HepG2 (cell line): ENCODE data around the gene DDIT4. TPM values are rescaled to one million over a fixed set of nuclear protein-coding genes. Genes with fewer than 3 reads are reported as not detected.

Source experiments
- CREB1 ChIP-seq, 2 experiments: fragments of 450-650 bp in 1 of 2; IDR thresholded peaks; 2 replicates each; pipeline ENCODE4 v1.6.1; 2016 to 2017; ENCODE audit warnings: control low read depth in 1 of 2, mild to moderate bottlenecking in 1 of 2, missing compliant biosample characterization in 1 of 2, missing genetic modification characterization in 1 of 2
- FOXM1 ChIP-seq: sonication (generic); formaldehyde crosslinking; IDR thresholded peaks from 2 replicates; pipeline ENCODE4 v1.5.0; 2020; ENCODE audit warnings: missing genetic modification reagents
- HDAC6 ChIP-seq: fragments of 200-600 bp; sonication (generic); IDR thresholded peaks from 2 replicates; pipeline ENCODE4 v1.7.0; 2017; ENCODE audit warnings: mild to moderate bottlenecking, antibody characterized with exemption, low read length, low read depth
- ISL2 ChIP-seq: sonication (generic); formaldehyde crosslinking; IDR thresholded peaks from 2 replicates; pipeline ENCODE4 v1.5.0; 2020; ENCODE audit warnings: missing genetic modification reagents
- JUND ChIP-seq: sonication (generic); formaldehyde crosslinking; IDR thresholded peaks from 2 replicates; pipeline ENCODE4 v1.8.0; 2022; ENCODE audit warnings: mild to moderate bottlenecking, missing genetic modification reagents
- SALL1 ChIP-seq: sonication (generic); formaldehyde crosslinking; IDR thresholded peaks from 2 replicates; pipeline ENCODE4 v1.8.0; 2022; ENCODE audit warnings: mild to moderate bottlenecking, missing genetic modification reagents
- SNRNP70 ChIP-seq: fragments of 200-400 bp; formaldehyde crosslinking; IDR thresholded peaks from 2 replicates; pipeline ENCODE4 v1.6.1; 2017; ENCODE audit warnings: mild to moderate bottlenecking, low read depth, low read length, moderate library complexity
- TBL1XR1 ChIP-seq: fragments of 150-350 bp; IDR thresholded peaks from 2 replicates; pipeline ENCODE4 v1.6.1; 2014; ENCODE audit warnings: borderline replicate concordance, low read length; ENCODE audit not compliant: partially characterized antibody
- TFAP4 ChIP-seq: sonication (generic); IDR thresholded peaks from 2 replicates; pipeline ENCODE4 v1.6.1; 2016; ENCODE audit warnings: low read depth, borderline replicate concordance
- TIGD3 ChIP-seq: sonication (generic); formaldehyde crosslinking; IDR thresholded peaks from 2 replicates; pipeline ENCODE4 v1.5.1; 2020; ENCODE audit warnings: mild to moderate bottlenecking, missing genetic modification reagents, borderline replicate concordance
- U2AF1 ChIP-seq: fragments of 200-400 bp; formaldehyde crosslinking; optimal IDR thresholded peaks from 2 replicates; pipeline ENCODE3; 2017; ENCODE audit warnings: mild to moderate bottlenecking, low read depth, low read length
- ZNF138 ChIP-seq: sonication (generic); formaldehyde crosslinking; IDR thresholded peaks from 2 replicates; pipeline ENCODE4 v1.5.0; 2020; ENCODE audit warnings: mild to moderate bottlenecking, low read depth, missing genetic modification reagents
- ZNF331 ChIP-seq: sonication (generic); formaldehyde crosslinking; IDR thresholded peaks from 2 replicates; pipeline ENCODE4 v1.4.0; 2020; ENCODE audit warnings: missing genetic modification reagents
- ZNF335 ChIP-seq: sonication (generic); formaldehyde crosslinking; IDR thresholded peaks from 2 replicates; pipeline ENCODE4 v1.4.0; 2020; ENCODE audit warnings: missing genetic modification reagents
- ZNF629 ChIP-seq: sonication (generic); formaldehyde crosslinking; conservative IDR thresholded peaks from 2 replicates; pipeline ENCODE4 v1.5.0; 2020; ENCODE audit warnings: missing genetic modification reagents
- ZNF672 ChIP-seq: sonication (generic); formaldehyde crosslinking; IDR thresholded peaks from 2 replicates; pipeline ENCODE4 v1.8.1; 2022; ENCODE audit warnings: missing genetic modification reagents
- ZNF776 ChIP-seq: sonication (generic); formaldehyde crosslinking; IDR thresholded peaks from 2 replicates; pipeline ENCODE4 v1.4.0; 2020; ENCODE audit warnings: mild to moderate bottlenecking, missing genetic modification reagents
- polyA plus RNA-seq, 8 experiments: library from polyadenylated mRNA; depleted of rRNA in 3 of 8; stranded (reverse) in 7 of 8; unstranded in 1 of 8; fragments of >200 nt; fragmentation: Illumina TruSeq in 4 of 8; extraction: Trizol in 4 of 8; gene quantifications; 2 replicates each; pipeline versions ENCODE4 v1.2.1 to v1.2.3, GENCODE V29; 2011 to 2016; ENCODE audit warnings: low read depth in 4 of 8, missing spikeins in 1 of 8, mixed read lengths in 1 of 8; ENCODE audit not compliant: insufficient read depth in 1 of 8
- total RNA-seq, 5 experiments: library from RNA; depleted of rRNA; stranded (reverse); fragments of >200 nt; fragmentation: Illumina TruSeq; extraction: Trizol; gene quantifications; 2 replicates each; pipeline ENCODE4 v1.2.3, GENCODE V29; 2016; ENCODE audit warnings: low read depth in 1 of 5
- TF ChIP-seq, protein P1 (sequence below), 2 experiments: sonication (generic) in 1 of 2; formaldehyde crosslinking in 1 of 2; IDR thresholded peaks; 2 replicates each; pipeline versions ENCODE4 v1.6.1 to v1.9.0; 2014 to 2022; ENCODE audit warnings: antibody characterized with exemption in 1 of 2, borderline replicate concordance in 1 of 2, inconsistent platforms in 1 of 2, low read depth in 1 of 2, missing genetic modification reagents in 1 of 2
- TF ChIP-seq, protein P2 (sequence below): sonication (generic); formaldehyde crosslinking; IDR thresholded peaks from 2 replicates; pipeline ENCODE4 v1.8.0; 2022; ENCODE audit warnings: mild to moderate bottlenecking, missing genetic modification reagents; ENCODE audit not compliant: insufficient replicate concordance

DDIT4 gene
- total and polyA plus RNA-seq, 2 of the 13 experiments (the other 11 are each of a cell fraction or from before 2014, with no cell fraction given): 35.6 to 40.7 TPM

DNA sequence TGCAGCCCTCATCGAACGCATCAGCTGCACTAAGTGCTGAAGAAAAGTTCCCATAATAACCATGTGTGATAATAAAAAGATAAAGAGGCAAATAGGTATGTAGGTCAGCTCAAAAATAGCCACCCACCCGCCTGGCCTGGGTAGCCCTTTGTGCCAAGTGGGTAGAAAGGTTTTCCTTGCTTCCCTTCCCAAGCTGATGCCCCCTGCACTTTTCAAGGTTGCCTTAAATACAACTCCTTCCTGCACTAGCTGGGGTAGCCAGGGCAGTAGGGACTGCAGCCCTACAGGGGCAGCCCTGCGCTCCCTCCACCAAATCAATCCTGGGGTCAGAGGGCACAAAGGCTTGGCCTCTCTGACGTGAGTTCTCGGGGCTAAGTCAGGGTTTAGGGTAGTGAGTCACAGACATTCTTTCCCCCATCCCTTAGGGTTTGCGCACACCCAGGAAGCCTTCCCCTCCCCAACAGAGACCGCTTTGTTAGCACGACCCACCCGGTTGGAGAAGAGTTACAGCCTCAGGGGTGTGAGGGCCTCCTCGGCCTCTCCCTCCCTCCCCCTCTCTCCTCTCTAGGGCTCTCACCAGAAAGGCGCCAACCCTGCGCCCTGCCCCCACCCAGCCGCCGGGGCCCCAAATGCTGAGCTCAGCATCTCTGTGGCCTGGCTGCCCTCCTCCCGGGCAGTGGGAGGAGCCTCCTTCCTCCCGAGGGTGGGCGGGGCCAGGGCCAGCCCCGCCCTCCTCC is 13.3 kb upstream of the DDIT4 start (continued):
- TF ChIP-seq, protein P1, sequence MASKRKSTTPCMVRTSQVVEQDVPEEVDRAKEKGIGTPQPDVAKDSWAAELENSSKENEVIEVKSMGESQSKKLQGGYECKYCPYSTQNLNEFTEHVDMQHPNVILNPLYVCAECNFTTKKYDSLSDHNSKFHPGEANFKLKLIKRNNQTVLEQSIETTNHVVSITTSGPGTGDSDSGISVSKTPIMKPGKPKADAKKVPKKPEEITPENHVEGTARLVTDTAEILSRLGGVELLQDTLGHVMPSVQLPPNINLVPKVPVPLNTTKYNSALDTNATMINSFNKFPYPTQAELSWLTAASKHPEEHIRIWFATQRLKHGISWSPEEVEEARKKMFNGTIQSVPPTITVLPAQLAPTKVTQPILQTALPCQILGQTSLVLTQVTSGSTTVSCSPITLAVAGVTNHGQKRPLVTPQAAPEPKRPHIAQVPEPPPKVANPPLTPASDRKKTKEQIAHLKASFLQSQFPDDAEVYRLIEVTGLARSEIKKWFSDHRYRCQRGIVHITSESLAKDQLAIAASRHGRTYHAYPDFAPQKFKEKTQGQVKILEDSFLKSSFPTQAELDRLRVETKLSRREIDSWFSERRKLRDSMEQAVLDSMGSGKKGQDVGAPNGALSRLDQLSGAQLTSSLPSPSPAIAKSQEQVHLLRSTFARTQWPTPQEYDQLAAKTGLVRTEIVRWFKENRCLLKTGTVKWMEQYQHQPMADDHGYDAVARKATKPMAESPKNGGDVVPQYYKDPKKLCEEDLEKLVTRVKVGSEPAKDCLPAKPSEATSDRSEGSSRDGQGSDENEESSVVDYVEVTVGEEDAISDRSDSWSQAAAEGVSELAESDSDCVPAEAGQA (IDR thresholded peaks at IDR 0.05; ENCODE audit: low read depth): peak; percentile 24; the same call in 1 of the 2 replicates
- TF ChIP-seq, protein P1 (CRISPR knock-in tag; IDR thresholded peaks at IDR 0.05; ENCODE audit: borderline replicate concordance): no peak
- TF ChIP-seq FOXM1 (CRISPR knock-in tag) (no peak), ZNF335 (0 out of 2 replicates have a peak, but pooled peaks have one; percentile 0), JUND (CRISPR knock-in tag) (0 out of 2 replicates have a peak, but pooled peaks have one; percentile 52), CREB1 (IDR thresholded peaks at IDR 0.05) (peak; percentile 60), CREB1 (CRISPR knock-in tag; IDR thresholded peaks at IDR 0.05) (peak; percentile 72), TBL1XR1 (no peak), TFAP4 (no peak), U2AF1 (no peak), ISL2 (CRISPR knock-in tag) (no peak), SNRNP70 (no peak), ZNF138 (CRISPR knock-in tag) (no peak), ZNF672 (CRISPR knock-in tag) (no peak), ZNF629 (CRISPR knock-in tag) (no peak), ZNF331 (CRISPR knock-in tag) (peak; percentile 50; the same call in 1 of the 2 replicates), TIGD3 (CRISPR knock-in tag) (peak; percentile 67; the same call in 1 of the 2 replicates), SALL1 (CRISPR knock-in tag) (peak; percentile 81), ZNF776 (no peak), HDAC6 (no peak)
- TF ChIP-seq, protein P2, sequence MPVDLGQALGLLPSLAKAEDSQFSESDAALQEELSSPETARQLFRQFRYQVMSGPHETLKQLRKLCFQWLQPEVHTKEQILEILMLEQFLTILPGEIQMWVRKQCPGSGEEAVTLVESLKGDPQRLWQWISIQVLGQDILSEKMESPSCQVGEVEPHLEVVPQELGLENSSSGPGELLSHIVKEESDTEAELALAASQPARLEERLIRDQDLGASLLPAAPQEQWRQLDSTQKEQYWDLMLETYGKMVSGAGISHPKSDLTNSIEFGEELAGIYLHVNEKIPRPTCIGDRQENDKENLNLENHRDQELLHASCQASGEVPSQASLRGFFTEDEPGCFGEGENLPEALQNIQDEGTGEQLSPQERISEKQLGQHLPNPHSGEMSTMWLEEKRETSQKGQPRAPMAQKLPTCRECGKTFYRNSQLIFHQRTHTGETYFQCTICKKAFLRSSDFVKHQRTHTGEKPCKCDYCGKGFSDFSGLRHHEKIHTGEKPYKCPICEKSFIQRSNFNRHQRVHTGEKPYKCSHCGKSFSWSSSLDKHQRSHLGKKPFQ (CRISPR knock-in tag): peak; percentile 88
